HG03378 (cell line): Measurements from ENCODE around the gene TSPAN9.
A peak's percentile ranks its signal among the peaks of the same experiment; 100 is the strongest.
"Not testable (repeated sequence)": the region's sequence is repeated elsewhere in the genome, so short reads cannot be mapped to it uniquely, and the experiment has no call there.

ENCODE experiments used
- ATAC-seq: cut with Tn5 transposase; IDR thresholded peaks from one replicate; pipeline ENCODE4 v1.9.1; 2021; ENCODE audit warnings: mild to moderate bottlenecking, moderate library complexity; ENCODE audit not compliant: unreplicated experiment

The TSPAN9 gene

DNA sequence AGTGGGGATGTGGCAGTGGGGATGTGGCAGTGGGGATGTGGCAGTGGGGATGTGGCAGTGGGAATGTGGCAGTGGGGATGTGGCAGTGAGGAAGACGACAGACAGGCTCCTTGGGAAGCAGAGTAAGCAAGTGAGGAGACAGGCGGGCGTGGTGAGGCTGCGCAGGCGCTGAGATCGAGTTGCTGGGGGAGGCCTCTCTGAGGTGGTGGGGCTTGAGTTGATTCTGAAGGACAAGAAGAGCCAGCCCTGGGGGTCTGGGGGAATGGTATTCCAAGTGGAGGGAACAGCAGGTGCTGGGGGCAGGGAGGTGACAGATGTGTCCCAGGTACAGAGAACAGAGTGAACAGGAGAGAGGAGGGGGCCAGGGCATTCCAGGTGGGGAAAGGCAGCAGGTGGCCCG is 33.8 kb upstream of the TSPAN9 start:
- ATAC-seq = no peak

- ATAC-seq = no peak
These were observed 33.0 kb upstream of the TSPAN9 start for GRCh38 chr12:3044141-3044630.

DNA sequence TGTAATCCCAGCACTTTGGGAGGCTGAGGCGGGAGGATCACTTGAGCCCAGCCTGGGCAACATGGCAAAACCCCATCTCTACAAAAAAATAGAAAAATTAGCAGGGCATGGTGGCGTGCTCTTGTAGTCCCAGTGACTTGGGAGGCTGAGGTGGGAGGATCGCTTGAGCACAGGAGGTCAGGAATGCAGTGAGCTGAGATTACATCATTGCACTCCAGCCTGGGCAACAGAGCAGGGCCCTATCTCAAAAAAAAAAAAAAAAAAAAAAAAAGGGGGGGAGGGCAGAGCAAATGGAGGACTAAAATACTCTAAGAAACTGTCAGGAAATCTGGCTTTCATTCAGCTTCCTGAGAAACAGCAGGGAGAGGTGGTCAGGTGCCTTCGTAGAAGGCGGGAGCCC is 31.7 kb upstream of the TSPAN9 start:
- ATAC-seq = no peak

- no peak for ATAC-seq
These were observed 31.2 kb upstream of the TSPAN9 start for GRCh38 chr12:3045989-3046388.

DNA sequence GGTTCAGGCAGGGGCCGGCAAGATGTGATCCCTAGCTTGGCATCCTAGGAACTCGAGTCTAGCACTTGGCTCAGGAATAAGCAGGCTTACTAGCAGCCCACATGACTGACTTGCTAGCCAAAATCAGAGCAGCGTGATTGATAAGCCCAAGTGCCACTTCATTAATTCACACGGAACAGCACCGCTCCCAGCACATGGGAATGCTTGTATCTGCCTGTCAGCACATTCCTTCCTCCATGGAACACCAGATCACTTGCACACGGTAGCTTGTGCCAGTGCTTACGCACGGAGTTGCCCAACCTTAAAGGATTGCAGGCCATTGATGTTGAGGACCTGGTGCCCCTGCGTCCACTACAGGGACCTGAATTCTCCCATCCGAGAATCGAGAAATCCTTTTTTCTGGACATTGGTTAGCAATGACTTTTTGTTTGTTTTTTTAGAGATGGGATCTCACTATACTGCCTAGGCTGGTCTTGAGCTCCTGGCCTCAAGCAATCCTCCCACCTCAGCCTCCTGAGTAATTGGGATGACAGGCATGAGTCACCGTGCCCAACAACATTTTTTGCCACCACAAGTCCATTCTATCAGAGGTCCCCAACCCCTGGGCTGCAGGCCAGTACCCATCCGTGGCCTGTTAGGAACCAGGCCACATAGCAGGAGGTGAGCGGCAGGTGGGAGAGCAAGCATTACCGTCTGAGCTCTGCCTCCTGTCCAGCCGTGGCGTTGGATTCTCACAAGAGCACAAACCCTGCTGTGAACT is 30.6 kb upstream of the TSPAN9 start:
- ATAC-seq = no peak

DNA sequence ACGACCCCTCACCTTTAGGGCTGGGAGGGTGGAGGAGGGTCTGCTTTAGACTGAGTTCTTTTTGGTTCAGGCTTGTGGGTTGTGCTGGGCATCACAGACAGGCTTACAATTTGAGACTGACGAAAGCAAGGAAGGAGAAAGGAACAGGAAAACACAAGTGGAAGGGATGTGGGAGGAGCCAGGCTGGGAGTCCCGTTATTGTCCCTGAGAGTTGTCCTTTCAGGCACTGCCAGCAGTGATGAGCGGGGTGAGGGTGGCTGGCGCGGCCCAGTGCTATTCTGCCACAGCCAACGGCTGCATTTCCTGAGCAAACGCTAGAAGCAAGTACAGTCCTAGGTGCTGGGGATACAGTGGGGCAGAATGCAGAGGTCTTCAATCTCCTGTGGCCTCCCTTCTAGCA is 29.2 kb upstream of the TSPAN9 start:
- ATAC-seq = no peak

GRCh38 chr12:3048540-3048939 is 28.6 kb upstream of the TSPAN9 start:
- ATAC-seq = no peak

- no peak for ATAC-seq
These were observed 28.0 kb upstream of the TSPAN9 start for GRCh38 chr12:3049176-3049575.

GRCh38 chr12:3049611-3050249 is 27.4 kb upstream of the TSPAN9 start:
- no peak for ATAC-seq

- no peak for ATAC-seq
These were observed 22.8 kb upstream of the TSPAN9 start for GRCh38 chr12:3054374-3054773.

- no peak for ATAC-seq
These were observed 22.0 kb upstream of the TSPAN9 start for GRCh38 chr12:3055026-3055703.

DNA sequence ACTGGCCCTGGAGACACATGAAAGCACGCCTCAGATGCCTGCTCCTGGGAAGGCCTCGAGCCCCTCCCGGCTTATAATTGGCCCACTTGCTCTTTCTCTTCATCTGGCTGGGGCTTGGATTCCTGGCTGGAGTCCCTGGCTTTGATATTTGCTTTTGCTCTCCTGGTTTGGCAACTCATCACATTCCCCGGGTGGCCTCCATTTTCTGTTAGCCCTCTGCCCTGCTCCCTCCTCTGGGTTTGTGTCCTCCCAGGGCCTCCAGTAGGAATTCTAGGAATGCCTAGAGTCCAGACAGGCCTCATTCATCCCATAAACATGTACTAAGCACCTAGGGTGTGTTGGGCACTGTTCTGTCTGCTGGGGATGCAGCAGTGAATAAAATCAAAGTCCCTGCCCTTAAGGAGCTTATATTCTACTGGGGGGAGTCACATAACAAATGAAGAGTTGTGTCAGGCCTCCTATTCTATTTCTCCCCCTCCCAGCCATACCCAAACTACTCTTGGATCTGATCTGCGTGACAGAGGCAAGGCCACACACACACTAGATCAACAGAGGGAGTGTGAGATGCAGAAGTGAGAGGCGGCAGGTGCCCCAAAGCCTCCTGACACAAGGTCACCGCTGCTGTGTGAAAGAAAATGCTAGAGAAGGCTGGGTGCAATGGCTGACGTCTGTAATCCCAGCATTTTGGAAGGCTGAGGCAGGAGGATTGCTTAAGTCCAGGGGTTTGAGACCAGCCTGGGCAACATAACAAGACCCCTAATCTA is 21.3 kb upstream of the TSPAN9 start:
- no peak for ATAC-seq

DNA sequence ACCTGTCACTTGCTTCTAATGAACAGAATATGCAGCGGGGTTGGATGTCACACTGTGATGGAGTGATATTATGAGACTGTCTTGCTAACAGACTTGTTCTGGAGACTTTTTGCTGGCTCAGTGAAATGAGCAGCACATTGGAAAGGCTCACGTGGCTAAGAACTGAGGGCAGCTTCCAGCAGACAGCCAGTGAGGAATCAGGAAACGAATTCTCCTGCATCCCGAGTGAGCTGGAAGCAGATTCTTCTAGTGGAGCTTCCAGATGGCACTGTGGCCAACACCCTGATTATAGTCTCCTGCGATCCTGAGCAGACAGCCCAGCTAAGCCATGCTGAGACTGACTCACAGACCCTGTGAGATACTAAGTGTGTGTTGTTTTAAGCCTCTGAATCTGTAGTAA is 16.1 kb upstream of the TSPAN9 start:
- no peak for ATAC-seq

GRCh38 chr12:3061501-3062215 is 15.5 kb upstream of the TSPAN9 start:
- no peak for ATAC-seq

DNA sequence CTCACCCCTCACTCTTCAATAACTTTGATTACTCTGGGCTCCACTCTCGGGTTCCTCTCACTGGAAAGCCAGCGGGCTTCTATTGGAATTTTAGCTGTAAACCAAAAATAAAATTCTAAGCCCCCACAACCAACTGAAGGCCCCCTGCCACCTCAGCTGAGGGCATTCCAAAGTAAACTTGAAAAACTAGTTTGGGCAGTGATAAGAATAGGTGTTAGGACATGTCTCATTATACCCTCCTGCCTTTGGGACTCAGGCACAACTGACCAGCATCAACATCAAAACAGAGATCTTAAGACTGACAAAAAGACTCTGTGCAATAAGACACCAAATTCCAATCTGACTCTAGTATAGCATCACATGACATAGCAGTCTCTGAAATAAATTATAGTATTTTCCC is 11.9 kb upstream of the TSPAN9 start:
- ATAC-seq = no peak

GRCh38 chr12:3065846-3066245 is 11.3 kb upstream of the TSPAN9 start:
- ATAC-seq = not testable (repeated sequence)

GRCh38 chr12:3069714-3070113 is 7.5 kb upstream of the TSPAN9 start:
- no peak for ATAC-seq

GRCh38 chr12:3071107-3071506 is 6.1 kb upstream of the TSPAN9 start:
- ATAC-seq = no peak

DNA sequence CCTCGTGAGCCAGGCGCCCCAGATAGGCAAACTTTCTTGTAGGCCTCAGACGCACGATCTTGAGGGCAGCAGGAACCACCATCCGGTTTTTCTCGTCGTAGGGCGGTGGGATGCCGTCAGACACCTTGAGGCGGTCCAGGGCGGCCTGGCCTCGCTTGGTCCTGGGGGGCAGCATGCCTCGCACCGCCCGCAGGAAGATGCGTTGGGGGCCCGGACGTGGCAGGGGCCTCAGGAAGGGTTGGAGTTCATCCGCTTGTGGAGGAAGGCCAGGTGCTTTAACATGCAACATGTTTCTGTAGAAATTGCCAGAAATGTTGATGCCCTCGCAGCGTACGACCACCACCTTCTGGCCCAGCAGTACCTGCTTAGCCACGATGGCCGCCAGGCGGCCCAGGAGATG is 5.5 kb upstream of the TSPAN9 start:
- ATAC-seq = no peak

- peak; percentile 62 for ATAC-seq
These were observed 3.5 kb upstream of the TSPAN9 start for GRCh38 chr12:3073438-3074250.
